ENCODE measurements around the gene SMIM11. TPM values are rescaled to one million over a fixed set of nuclear protein-coding genes. Genes with fewer than 3 reads are reported as not detected.

SMIM11 gene
- total RNA-seq, 4 donors from 2014 or later: 3.4 to 14.0 (median 6.3) TPM

DNA sequence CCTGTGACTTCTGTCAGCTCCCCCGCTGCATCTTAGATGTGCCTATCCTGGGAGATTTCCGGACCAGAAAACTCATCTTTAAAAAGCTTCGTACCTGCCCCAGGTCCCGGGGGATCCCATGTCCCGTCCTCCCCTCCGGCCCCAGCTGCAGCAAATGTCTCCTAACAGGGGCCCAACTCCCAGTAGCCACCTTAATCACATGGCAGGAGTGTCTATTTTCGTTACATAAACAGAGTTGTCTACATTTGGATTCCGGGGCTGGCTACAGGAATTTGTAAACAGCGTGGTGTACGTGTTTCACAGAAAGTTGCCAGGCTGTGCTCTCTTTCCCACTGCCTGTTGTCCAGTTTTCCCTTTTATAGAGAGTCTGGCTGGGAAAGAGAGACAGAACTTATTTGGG lies 29.4 kb upstream of the SMIM11 start:
- Histone ChIP-seq H3K27ac (peak overlapping the region in 2 of 4 donors; percentile 49 to 62), H3K27me3 (no peaks in the 10 kb centered on the region), H3K9me3 (no peaks in the 10 kb centered on the region), H3K4me3 (no peak overlapping the region), H3K4me1 (no peaks in the 10 kb centered on the region), H3K36me3 (no peaks in the 10 kb centered on the region)
- DNase-seq: peak in 1 of 3 donors; percentile 26
- TF ChIP-seq POLR2A (IDR thresholded peaks at IDR 0.05) (no peak), CTCF (IDR thresholded peaks at IDR 0.05) (no peak)

DNA sequence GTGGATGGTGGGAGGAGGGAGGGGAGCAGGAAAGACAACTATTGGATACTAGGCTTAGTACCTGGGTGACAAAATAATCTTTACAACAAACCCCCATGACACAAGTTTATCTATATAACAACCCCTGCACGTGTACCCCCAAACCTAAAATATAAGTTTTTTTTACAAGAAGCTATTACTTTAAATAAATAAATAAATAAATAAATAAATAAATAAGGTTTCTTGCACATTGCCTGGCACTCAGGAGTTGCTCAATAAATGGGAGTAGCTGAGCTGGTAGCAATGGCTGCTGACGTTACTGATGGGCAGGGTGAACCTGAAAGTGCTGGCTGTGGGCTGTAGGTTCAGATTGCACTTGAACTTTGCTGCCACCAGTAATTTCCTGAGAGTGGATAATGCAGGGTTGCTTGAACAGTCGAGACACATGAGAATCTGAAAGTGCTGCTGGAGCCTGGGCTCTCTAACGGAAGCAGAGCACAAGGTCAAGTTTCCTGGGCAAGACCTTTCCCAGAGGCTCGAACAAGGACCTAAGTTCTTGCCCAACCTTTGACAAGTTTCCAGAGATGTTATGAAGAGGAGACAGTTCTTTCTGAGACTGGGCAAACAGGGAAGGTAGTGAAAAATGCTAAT lies 26.3 kb upstream of the SMIM11 start:
- Histone ChIP-seq H3K4me1 (no peaks in the 10 kb centered on the region), H3K27me3 (no peaks in the 10 kb centered on the region), H3K27ac (no peak overlapping the region), H3K9me3 (no peaks in the 10 kb centered on the region), H3K36me3 (no peaks in the 10 kb centered on the region), H3K4me3 (no peak overlapping the region)
- peak in 1 of 3 donors; percentile 21 for DNase-seq
- TF ChIP-seq POLR2A (IDR thresholded peaks at IDR 0.05) (no peak), CTCF (IDR thresholded peaks at IDR 0.05) (no peak)

- DNase-seq: peak; percentile 37 to 79 (median 59)
- no peak overlapping the region for H3K27ac ChIP-seq
- no peaks in the 10 kb centered on the region for H3K36me3 ChIP-seq
- H3K9me3 ChIP-seq: no peaks in the 10 kb centered on the region
- H3K4me1 ChIP-seq: no peaks in the 10 kb centered on the region
- no peaks in the 10 kb centered on the region for H3K27me3 ChIP-seq
- TF ChIP-seq CTCF (IDR thresholded peaks at IDR 0.05) (peak in 5 of 6 experiments; percentile 34 to 85 (median 78)), POLR2A (IDR thresholded peaks at IDR 0.05) (no peak)
- no peak overlapping the region for H3K4me3 ChIP-seq
Measured at GRCh38 chr21:34351786-34352241, 23.5 kb upstream of the SMIM11 start.

- Histone ChIP-seq H3K27ac (no peak overlapping the region), H3K4me3 (no peak overlapping the region), H3K4me1 (no peaks in the 10 kb centered on the region), H3K36me3 (no peaks in the 10 kb centered on the region), H3K27me3 (no peaks in the 10 kb centered on the region), H3K9me3 (no peaks in the 10 kb centered on the region)
- DNase-seq: peak in 1 of 3 donors; percentile 0
- no peak for TF ChIP-seq POLR2A (IDR thresholded peaks at IDR 0.05)
- no peak for TF ChIP-seq CTCF (IDR thresholded peaks at IDR 0.05)
Measured at GRCh38 chr21:34352556-34352955, 22.8 kb upstream of the SMIM11 start.

DNA sequence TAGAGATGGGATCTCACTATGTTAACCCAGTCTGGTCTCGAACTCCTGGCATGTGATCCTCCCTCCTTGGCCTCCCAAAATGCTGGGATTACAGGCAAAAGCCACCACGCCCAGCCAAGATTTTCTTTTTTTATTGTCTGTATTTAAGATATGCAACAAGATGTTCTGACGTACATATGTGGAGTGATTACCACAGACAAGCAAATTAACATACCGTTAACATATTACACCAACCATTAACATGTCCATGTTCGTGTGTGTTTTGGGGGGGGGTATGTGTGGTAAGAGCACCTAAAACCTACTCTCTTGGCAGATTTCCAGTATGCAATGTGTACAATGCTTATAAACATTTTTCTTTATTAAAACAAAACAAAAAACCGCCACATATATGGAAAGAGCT lies 22.1 kb upstream of the SMIM11 start:
- Histone ChIP-seq H3K27me3 (no peaks in the 10 kb centered on the region), H3K4me3 (no peak overlapping the region), H3K36me3 (no peaks in the 10 kb centered on the region), H3K4me1 (no peaks in the 10 kb centered on the region), H3K9me3 (no peaks in the 10 kb centered on the region), H3K27ac (no peak overlapping the region)
- TF ChIP-seq CTCF (IDR thresholded peaks at IDR 0.05): no peak
- TF ChIP-seq POLR2A (IDR thresholded peaks at IDR 0.05): no peak
- DNase-seq: peak in 1 of 3 donors; percentile 8
